ENCODE measurements around the gene CLIC4. TPM values are rescaled to one million over a fixed set of nuclear protein-coding genes. Genes with fewer than 3 reads are reported as not detected.
"Not testable (repeated sequence)": the region's sequence is repeated elsewhere in the genome, so short reads cannot be mapped to it uniquely, and the experiment has no call there.

Gene CLIC4
- total RNA-seq, 1 donor, result 966 TPM

GRCh38 chr1:24775916-24776315 lies 30.7 kb downstream of the CLIC4 start:
- no peak for DNase-seq (ENCODE audit: low read depth)
- no peak overlapping the region for H3K4me3 ChIP-seq (ENCODE audit: low read depth, low read length)
- no peak for TF ChIP-seq CTCF (IDR thresholded peaks at IDR 0.05; ENCODE audit: insufficient read depth, low read length)

- DNase-seq (ENCODE audit: low read depth), result no peak
- no peak for TF ChIP-seq CTCF (IDR thresholded peaks at IDR 0.05; ENCODE audit: insufficient read depth, low read length)
- no peak overlapping the region for H3K4me3 ChIP-seq (ENCODE audit: low read depth, low read length)
These were observed 31.6 kb downstream of the CLIC4 start for GRCh38 chr1:24776821-24777220.

GRCh38 chr1:24778141-24778540 lies 32.9 kb downstream of the CLIC4 start:
- no peak for DNase-seq (ENCODE audit: low read depth)
- TF ChIP-seq CTCF (IDR thresholded peaks at IDR 0.05; ENCODE audit: insufficient read depth, low read length), result no peak
- H3K4me3 ChIP-seq (ENCODE audit: low read depth, low read length), result no peak overlapping the region

- DNase-seq (ENCODE audit: low read depth); H3K4me3 ChIP-seq (ENCODE audit: low read depth, low read length): not testable (repeated sequence)
These were observed 34.0 kb downstream of the CLIC4 start for GRCh38 chr1:24779199-24779598.

GRCh38 chr1:24779689-24780464 lies 34.6 kb downstream of the CLIC4 start:
- no peak overlapping the region for H3K4me3 ChIP-seq (ENCODE audit: low read depth, low read length)
- no peak for TF ChIP-seq CTCF (IDR thresholded peaks at IDR 0.05; ENCODE audit: insufficient read depth, low read length)
- DNase-seq (ENCODE audit: low read depth), result peak; percentile 25

GRCh38 chr1:24780626-24781025 lies 35.4 kb downstream of the CLIC4 start:
- not testable (repeated sequence) for DNase-seq (ENCODE audit: low read depth)

GRCh38 chr1:24782689-24783088 lies 37.4 kb downstream of the CLIC4 start:
- DNase-seq (ENCODE audit: low read depth), result no peak
- no peak for TF ChIP-seq CTCF (IDR thresholded peaks at IDR 0.05; ENCODE audit: insufficient read depth, low read length)
- H3K4me3 ChIP-seq (ENCODE audit: low read depth, low read length), result no peak overlapping the region

More at GRCh38 chr1:24780626-24781025, 35.4 kb downstream of the CLIC4 start:
- not testable (repeated sequence) for H3K4me3 ChIP-seq (ENCODE audit: low read depth, low read length)

- H3K4me3 ChIP-seq (ENCODE audit: low read depth, low read length), result no peak overlapping the region
- no peak for DNase-seq (ENCODE audit: low read depth)
- no peak for TF ChIP-seq CTCF (IDR thresholded peaks at IDR 0.05; ENCODE audit: insufficient read depth, low read length)
These were observed 38.5 kb downstream of the CLIC4 start for GRCh38 chr1:24783713-24784112.

All from fibroblast of the aortic adventitia (primary cell).